Breast epithelium (tissue), 4 donors: ENCODE data around the gene SH3BP4. TPM values are rescaled to one million over a fixed set of nuclear protein-coding genes. Genes with fewer than 3 reads are reported as not detected.

Experiments used
- DNase-seq, 2 donors: peaks; one replicate each; pipeline ENCODE4 v3.0.0-alpha.2; 2019; ENCODE audit warnings: low spot score in 2 of 2
- H3K27ac ChIP-seq, 2 donors: fragments of 200-600 bp; sonication (generic) in 1 of 2; one replicate each; pipeline ENCODE4 v1.5.1; 2016 to 2019; ENCODE audit warnings: mild to moderate bottlenecking in 1 of 2
- H3K27me3 ChIP-seq, 2 donors: fragments of 200-600 bp; sonication (generic) in 1 of 2; one replicate each; pipeline versions ENCODE4 v1.5.1 to v1.6.0; 2017 to 2019; ENCODE audit warnings: control low read depth in 1 of 2, mild to moderate bottlenecking in 1 of 2
- H3K36me3 ChIP-seq: fragments of 200-600 bp; one replicate; pipeline ENCODE4 v1.5.1; 2019
- H3K4me1 ChIP-seq, 2 donors: fragments of 200-600 bp; sonication (generic); one replicate each; pipeline ENCODE4 v1.5.1; 2016 to 2019; ENCODE audit warnings: control low read depth in 1 of 2
- H3K4me3 ChIP-seq, 3 donors: fragments of 200-600 bp; sonication (generic); 1 replicate in 2 of 3; 2 replicates in 1 of 3; pipeline ENCODE4 v1.5.1; 2016 to 2019; ENCODE audit warnings: mild to moderate bottlenecking in 3 of 3, moderate library complexity in 2 of 3
- H3K9me3 ChIP-seq, 2 donors: fragments of 200-600 bp; sonication (generic) in 1 of 2; one replicate each; pipeline ENCODE4 v1.5.1; 2016 to 2019; ENCODE audit warnings: control low read depth in 1 of 2
- POLR2A ChIP-seq: fragments of 450-650 bp; IDR thresholded peaks from one replicate; pipeline ENCODE4 v1.6.1; 2016; ENCODE audit warnings: antibody characterized with exemption, mild to moderate bottlenecking, moderate library complexity
- POLR2AphosphoS5 ChIP-seq, 3 donors: sonication (generic); formaldehyde crosslinking; IDR thresholded peaks; one replicate each; pipeline ENCODE4 v1.6.1; 2017; ENCODE audit warnings: antibody characterized with exemption in 3 of 3
- intact Hi-C: fragments of 100-400 bp; cut with DNase I; formaldehyde crosslinking; loops from one replicate; pipeline ENCODE4 v1.15.1; 2023; ENCODE audit warnings: low total_unique reads
- total RNA-seq, 3 donors: library from RNA; depleted of rRNA; stranded (reverse); fragments of >200 nt; gene quantifications; one replicate each; pipeline ENCODE4 v1.1.0, GENCODE V29; 2016
- TF ChIP-seq, protein P1 (sequence below), 3 donors: fragments of 450-650 bp; IDR thresholded peaks; one replicate each; pipeline ENCODE4 v1.5.1; 2016 to 2017; ENCODE audit warnings: antibody characterized with exemption in 3 of 3, mild to moderate bottlenecking in 3 of 3, moderate library complexity in 3 of 3

SH3BP4 gene
- total RNA-seq, 3 donors from 2014 or later = 28.5 to 73.6 (median 44.2) TPM

DNA sequence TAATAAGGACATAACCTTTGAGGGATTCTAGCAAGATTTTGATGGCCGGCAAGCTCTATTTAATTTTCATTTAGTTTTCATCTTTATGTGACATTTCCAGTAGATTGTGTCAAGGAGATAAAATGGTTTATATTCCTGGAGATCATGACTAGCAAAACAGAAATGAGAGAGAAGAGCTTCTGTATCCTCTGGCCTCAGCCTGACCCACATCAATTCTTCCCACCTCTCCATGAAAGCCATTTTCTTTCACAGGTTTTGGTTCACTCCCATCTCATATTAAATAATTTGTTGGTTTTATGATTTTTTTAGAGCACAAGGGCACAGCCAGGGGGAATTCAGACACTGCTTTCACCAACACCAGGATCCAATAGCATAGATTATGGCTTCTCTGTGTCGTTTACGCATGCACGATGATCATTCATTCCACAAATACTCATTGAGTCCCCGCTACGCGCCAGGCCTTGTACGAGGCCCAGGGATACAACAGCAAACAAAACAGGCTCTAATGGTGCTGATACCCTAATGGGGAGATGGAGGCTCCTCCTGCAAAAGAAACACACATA, 85.9 kb downstream of the SH3BP4 start:
- Histone ChIP-seq H3K9me3 (no peaks in the 10 kb centered on the region), H3K4me1 (no peaks in the 10 kb centered on the region), H3K36me3 (peaks cover 8% of the 10 kb centered on the region), H3K27me3 (no peaks in the 10 kb centered on the region), H3K4me3 (no peak overlapping the region), H3K27ac (no peak overlapping the region)
- intact Hi-C loops = no loop called here
- TF ChIP-seq POLR2A (no peak), POLR2AphosphoS5 (IDR thresholded peaks at IDR 0.05) (no peak)
- TF ChIP-seq, protein P1, sequence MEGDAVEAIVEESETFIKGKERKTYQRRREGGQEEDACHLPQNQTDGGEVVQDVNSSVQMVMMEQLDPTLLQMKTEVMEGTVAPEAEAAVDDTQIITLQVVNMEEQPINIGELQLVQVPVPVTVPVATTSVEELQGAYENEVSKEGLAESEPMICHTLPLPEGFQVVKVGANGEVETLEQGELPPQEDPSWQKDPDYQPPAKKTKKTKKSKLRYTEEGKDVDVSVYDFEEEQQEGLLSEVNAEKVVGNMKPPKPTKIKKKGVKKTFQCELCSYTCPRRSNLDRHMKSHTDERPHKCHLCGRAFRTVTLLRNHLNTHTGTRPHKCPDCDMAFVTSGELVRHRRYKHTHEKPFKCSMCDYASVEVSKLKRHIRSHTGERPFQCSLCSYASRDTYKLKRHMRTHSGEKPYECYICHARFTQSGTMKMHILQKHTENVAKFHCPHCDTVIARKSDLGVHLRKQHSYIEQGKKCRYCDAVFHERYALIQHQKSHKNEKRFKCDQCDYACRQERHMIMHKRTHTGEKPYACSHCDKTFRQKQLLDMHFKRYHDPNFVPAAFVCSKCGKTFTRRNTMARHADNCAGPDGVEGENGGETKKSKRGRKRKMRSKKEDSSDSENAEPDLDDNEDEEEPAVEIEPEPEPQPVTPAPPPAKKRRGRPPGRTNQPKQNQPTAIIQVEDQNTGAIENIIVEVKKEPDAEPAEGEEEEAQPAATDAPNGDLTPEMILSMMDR (IDR thresholded peaks at IDR 0.05) = no peak
- DNase-seq = no peak

DNA sequence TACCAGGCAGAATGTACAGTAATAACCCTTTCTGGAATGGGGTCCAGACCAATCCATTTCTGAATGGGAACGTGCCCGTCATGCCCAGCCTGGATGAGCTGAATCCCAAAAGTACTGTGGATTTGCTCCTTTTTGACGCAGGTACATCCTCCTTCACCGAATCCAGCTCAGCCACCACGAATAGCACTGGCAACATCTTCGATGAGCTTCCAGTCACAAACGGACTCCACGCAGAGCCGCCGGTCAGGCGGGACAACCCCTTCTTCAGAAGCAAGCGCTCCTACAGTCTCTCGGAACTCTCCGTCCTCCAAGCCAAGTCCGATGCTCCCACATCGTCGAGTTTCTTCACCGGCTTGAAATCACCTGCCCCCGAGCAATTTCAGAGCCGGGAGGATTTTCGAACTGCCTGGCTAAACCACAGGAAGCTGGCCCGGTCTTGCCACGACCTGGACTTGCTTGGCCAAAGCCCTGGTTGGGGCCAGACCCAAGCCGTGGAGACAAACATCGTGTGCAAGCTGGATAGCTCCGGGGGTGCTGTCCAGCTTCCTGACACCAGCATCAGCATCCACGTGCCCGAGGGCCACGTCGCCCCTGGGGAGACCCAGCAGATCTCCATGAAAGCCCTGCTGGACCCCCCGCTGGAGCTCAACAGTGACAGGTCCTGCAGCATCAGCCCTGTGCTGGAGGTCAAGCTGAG, 89.6 kb downstream of the SH3BP4 start:
- Histone ChIP-seq H3K4me1 (no peaks in the 10 kb centered on the region), H3K36me3 (peaks cover 9% of the 10 kb centered on the region), H3K4me3 (no peak overlapping the region), H3K9me3 (no peaks in the 10 kb centered on the region), H3K27me3 (no peaks in the 10 kb centered on the region), H3K27ac (no peak overlapping the region)
- no peak for DNase-seq
- no peak for TF ChIP-seq POLR2A
- TF ChIP-seq POLR2AphosphoS5 (IDR thresholded peaks at IDR 0.05) = no peak
- TF ChIP-seq, protein P1 (IDR thresholded peaks at IDR 0.05) = no peak
- intact Hi-C loops = no loop called here

DNA sequence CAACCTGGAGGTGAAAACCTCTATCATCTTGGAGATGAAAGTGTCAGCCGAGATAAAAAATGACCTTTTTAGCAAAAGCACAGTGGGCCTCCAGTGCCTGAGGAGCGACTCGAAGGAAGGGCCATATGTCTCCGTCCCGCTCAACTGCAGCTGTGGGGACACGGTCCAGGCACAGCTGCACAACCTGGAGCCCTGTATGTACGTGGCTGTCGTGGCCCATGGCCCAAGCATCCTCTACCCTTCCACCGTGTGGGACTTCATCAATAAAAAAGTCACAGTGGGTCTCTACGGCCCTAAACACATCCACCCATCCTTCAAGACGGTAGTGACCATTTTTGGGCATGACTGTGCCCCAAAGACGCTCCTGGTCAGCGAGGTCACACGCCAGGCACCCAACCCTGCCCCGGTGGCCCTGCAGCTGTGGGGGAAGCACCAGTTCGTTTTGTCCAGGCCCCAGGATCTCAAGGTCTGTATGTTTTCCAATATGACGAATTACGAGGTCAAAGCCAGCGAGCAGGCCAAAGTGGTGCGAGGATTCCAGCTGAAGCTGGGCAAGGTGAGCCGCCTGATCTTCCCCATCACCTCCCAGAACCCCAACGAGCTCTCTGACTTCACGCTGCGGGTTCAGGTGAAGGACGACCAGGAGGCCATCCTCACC, 90.2 kb downstream of the SH3BP4 start:
- no peaks in the 10 kb centered on the region for H3K27me3 ChIP-seq
- no peaks in the 10 kb centered on the region for H3K4me1 ChIP-seq
- no peak overlapping the region for H3K27ac ChIP-seq
- H3K9me3 ChIP-seq = no peaks in the 10 kb centered on the region
- intact Hi-C loops = no loop called here
- no peak for TF ChIP-seq POLR2A
- no peak for TF ChIP-seq POLR2AphosphoS5 (IDR thresholded peaks at IDR 0.05)
- TF ChIP-seq, protein P1 (IDR thresholded peaks at IDR 0.05) = no peak
- H3K4me3 ChIP-seq = no peak overlapping the region
- no peak for DNase-seq
- H3K36me3 ChIP-seq = peaks cover 9% of the 10 kb centered on the region

DNA sequence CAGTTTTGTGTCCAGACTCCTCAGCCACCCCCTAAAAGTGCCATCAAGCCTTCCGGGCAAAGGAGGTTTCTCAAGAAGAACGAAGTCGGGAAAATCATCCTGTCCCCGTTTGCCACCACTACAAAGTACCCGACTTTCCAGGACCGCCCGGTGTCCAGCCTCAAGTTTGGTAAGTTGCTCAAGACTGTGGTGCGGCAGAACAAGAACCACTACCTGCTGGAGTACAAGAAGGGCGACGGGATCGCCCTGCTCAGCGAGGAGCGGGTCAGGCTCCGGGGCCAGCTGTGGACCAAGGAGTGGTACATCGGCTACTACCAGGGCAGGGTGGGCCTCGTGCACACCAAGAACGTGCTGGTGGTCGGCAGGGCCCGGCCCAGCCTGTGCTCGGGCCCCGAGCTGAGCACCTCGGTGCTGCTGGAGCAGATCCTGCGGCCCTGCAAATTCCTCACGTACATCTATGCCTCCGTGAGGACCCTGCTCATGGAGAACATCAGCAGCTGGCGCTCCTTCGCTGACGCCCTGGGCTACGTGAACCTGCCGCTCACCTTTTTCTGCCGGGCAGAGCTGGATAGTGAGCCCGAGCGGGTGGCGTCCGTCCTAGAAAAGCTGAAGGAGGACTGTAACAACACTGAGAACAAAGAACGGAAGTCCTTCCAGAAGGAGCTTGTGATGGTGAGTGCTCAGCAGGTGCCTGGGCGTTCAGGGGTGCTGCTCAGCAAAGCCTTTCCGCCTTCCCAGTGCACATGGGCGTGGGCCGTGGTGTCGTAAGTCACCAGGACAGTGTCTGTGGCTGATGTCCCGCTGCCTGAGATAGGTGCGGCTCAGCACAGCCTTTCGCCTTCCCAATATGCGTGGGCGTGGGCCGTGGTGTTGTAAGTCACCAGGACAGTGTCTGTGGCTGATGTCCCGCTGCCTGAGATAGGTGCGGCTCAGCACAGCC, 91.0 kb downstream of the SH3BP4 start:
- Histone ChIP-seq H3K4me3 (no peak overlapping the region), H3K27ac (no peak overlapping the region), H3K27me3 (no peaks in the 10 kb centered on the region), H3K36me3 (peaks cover 9% of the 10 kb centered on the region), H3K4me1 (no peaks in the 10 kb centered on the region), H3K9me3 (no peaks in the 10 kb centered on the region)
- DNase-seq = no peak
- intact Hi-C loops = no loop called here
- TF ChIP-seq POLR2AphosphoS5 (IDR thresholded peaks at IDR 0.05) (no peak), POLR2A (no peak)
- TF ChIP-seq, protein P1 (IDR thresholded peaks at IDR 0.05) = no peak
